ENCODE results near the gene EIF4EBP3.
A peak's percentile ranks its signal among the peaks of the same experiment; 100 is the strongest.

EIF4EBP3 gene

GRCh38 chr5:140570488-140570887, 23.0 kb downstream of the EIF4EBP3 start:
- in situ Hi-C loops (cut with HindIII; ENCODE audit: low pct_ligation_motif_present, low sequenced_read_pairs), result no loop called here
- no peak for DNase-seq
- no peaks in the 10 kb centered on the region for H3K27me3 ChIP-seq (replicated peaks)

GRCh38 chr5:140571105-140571504, 23.6 kb downstream of the EIF4EBP3 start:
- Histone ChIP-seq H3K36me3 (replicated peaks) (peaks cover 7% of the 10 kb centered on the region), H3K27me3 (replicated peaks) (no peaks in the 10 kb centered on the region), H3K4me3 (ENCODE audit: low read depth, low read length) (no peak overlapping the region), H3K27ac (no peak overlapping the region)
- TF ChIP-seq CTCF (IDR thresholded peaks at IDR 0.05; ENCODE audit: low read depth, low read length, missing control alignments), result no peak
- no peak for DNase-seq
- in situ Hi-C loops (cut with HindIII; ENCODE audit: low pct_ligation_motif_present, low sequenced_read_pairs), result no loop called here

More at GRCh38 chr5:140570488-140570887, 23.0 kb downstream of the EIF4EBP3 start:
- peaks cover 7% of the 10 kb centered on the region for H3K36me3 ChIP-seq (replicated peaks)
- no peak overlapping the region for H3K27ac ChIP-seq
- TF ChIP-seq CTCF (IDR thresholded peaks at IDR 0.05; ENCODE audit: low read depth, low read length, missing control alignments), result no peak
- no peak overlapping the region for H3K4me3 ChIP-seq (ENCODE audit: low read depth, low read length)

GRCh38 chr5:140573683-140574082, 26.2 kb downstream of the EIF4EBP3 start:
- Histone ChIP-seq H3K27ac (no peak overlapping the region), H3K36me3 (replicated peaks) (no peaks in the 10 kb centered on the region), H3K4me3 (ENCODE audit: low read depth, low read length) (no peak overlapping the region), H3K27me3 (replicated peaks) (no peaks in the 10 kb centered on the region)
- in situ Hi-C loops (cut with HindIII; ENCODE audit: low pct_ligation_motif_present, low sequenced_read_pairs), result no loop called here
- DNase-seq, result no peak
- no peak for TF ChIP-seq CTCF (IDR thresholded peaks at IDR 0.05; ENCODE audit: low read depth, low read length, missing control alignments)

GRCh38 chr5:140574165-140574564, 26.7 kb downstream of the EIF4EBP3 start:
- no peak for TF ChIP-seq CTCF (IDR thresholded peaks at IDR 0.05; ENCODE audit: low read depth, low read length, missing control alignments)
- no peaks in the 10 kb centered on the region for H3K27me3 ChIP-seq (replicated peaks)
- no peak overlapping the region for H3K27ac ChIP-seq
- in situ Hi-C loops (cut with HindIII; ENCODE audit: low pct_ligation_motif_present, low sequenced_read_pairs), result no loop called here
- DNase-seq, result peak; percentile 52
- H3K4me3 ChIP-seq (ENCODE audit: low read depth, low read length), result no peak overlapping the region
- no peaks in the 10 kb centered on the region for H3K36me3 ChIP-seq (replicated peaks)

- no peak overlapping the region for H3K4me3 ChIP-seq (ENCODE audit: low read depth, low read length)
- no peaks in the 10 kb centered on the region for H3K27me3 ChIP-seq (replicated peaks)
- H3K27ac ChIP-seq, result no peak overlapping the region
- peak; percentile 38 for DNase-seq
- H3K36me3 ChIP-seq (replicated peaks), result no peaks in the 10 kb centered on the region
- in situ Hi-C loops (cut with HindIII; ENCODE audit: low pct_ligation_motif_present, low sequenced_read_pairs), result no loop called here
- TF ChIP-seq CTCF (IDR thresholded peaks at IDR 0.05; ENCODE audit: low read depth, low read length, missing control alignments), result peak; percentile 61
These were observed 27.8 kb downstream of the EIF4EBP3 start for GRCh38 chr5:140575309-140575708.

- in situ Hi-C loops (cut with HindIII; ENCODE audit: low pct_ligation_motif_present, low sequenced_read_pairs), result no loop called here
These were observed 29.3 kb downstream of the EIF4EBP3 start for GRCh38 chr5:140576776-140577201.

More at GRCh38 chr5:140576776-140577201, 29.3 kb downstream of the EIF4EBP3 start:
- Histone ChIP-seq H3K4me3 (ENCODE audit: low read depth, low read length) (no peak overlapping the region), H3K27me3 (replicated peaks) (no peaks in the 10 kb centered on the region), H3K36me3 (replicated peaks) (no peaks in the 10 kb centered on the region), H3K27ac (peak overlapping the region; percentile 18)
- DNase-seq, result peak; percentile 37
- no peak for TF ChIP-seq CTCF (IDR thresholded peaks at IDR 0.05; ENCODE audit: low read depth, low read length, missing control alignments)

Measured in brain microvascular endothelial cell (primary cell).